GM18502 (cell line): Measurements from ENCODE around the gene ADARB1.

ENCODE experiments used
- ATAC-seq: cut with Tn5 transposase; IDR thresholded peaks from one replicate; pipeline ENCODE4 v1.9.1; 2021; ENCODE audit warnings: mild to moderate bottlenecking; ENCODE audit not compliant: unreplicated experiment, poor library complexity

ADARB1 gene

GRCh38 chr21:45163413-45164123, 89.2 kb downstream of the ADARB1 start:
- ATAC-seq = no peak

- ATAC-seq = no peak
Observed at GRCh38 chr21:45164124-45164511, 89.7 kb downstream of the ADARB1 start.

DNA sequence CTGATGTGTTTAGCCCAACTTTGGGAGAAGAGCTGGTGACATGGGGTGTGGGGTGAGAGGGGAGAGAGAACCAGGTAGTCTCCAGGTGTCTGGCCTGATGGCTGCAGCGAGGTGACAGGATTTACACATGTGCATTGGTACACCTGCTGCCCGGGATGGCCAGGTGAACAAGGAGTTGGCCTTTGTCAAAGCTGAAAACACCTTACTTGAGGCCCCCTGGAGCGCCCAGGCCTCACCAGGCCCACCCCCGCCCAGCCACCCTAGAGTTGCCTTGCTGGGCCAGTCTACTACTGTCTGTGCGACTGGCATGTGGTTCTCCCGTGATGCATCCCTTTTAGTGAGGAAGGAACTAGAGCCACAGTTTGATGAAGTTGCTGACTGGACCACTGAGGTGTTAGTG, 90.5 kb downstream of the ADARB1 start:
- ATAC-seq = no peak

GRCh38 chr21:45166931-45167330, 92.6 kb downstream of the ADARB1 start:
- ATAC-seq = no peak

GRCh38 chr21:45167796-45168222, 93.4 kb downstream of the ADARB1 start:
- ATAC-seq = no peak

GRCh38 chr21:45168522-45168921, 94.1 kb downstream of the ADARB1 start:
- ATAC-seq = no peak

- no peak for ATAC-seq
Observed at GRCh38 chr21:45169001-45169400, 94.6 kb downstream of the ADARB1 start.

- ATAC-seq = no peak
Observed at GRCh38 chr21:45169682-45170081, 95.3 kb downstream of the ADARB1 start.

GRCh38 chr21:45170987-45171386, 96.6 kb downstream of the ADARB1 start:
- ATAC-seq = no peak

DNA sequence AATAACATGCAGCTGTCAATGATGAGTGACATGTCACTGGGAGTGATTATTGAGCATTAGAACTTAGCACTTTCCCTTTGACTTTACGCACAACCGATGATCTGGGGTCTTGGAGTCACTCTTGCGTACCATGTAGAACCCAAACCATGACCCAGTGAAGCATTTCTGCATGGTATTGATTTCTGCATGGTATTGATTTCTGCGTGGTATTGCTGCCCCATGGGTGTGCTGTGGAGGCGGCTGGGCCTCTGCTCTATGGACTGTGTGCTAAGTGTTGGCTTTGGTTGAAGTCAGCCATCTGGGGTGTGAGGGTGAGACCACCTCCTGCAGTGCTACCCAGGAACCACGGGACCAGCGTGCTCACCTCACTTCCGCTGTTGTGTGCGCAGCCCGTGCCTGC, 98.0 kb downstream of the ADARB1 start:
- no peak for ATAC-seq

GRCh38 chr21:45175326-45176095, 101.1 kb downstream of the ADARB1 start:
- no peak for ATAC-seq

GRCh38 chr21:45176141-45176540, 101.8 kb downstream of the ADARB1 start:
- ATAC-seq = no peak

- no peak for ATAC-seq
Observed at GRCh38 chr21:45177039-45177438, 102.7 kb downstream of the ADARB1 start.

DNA sequence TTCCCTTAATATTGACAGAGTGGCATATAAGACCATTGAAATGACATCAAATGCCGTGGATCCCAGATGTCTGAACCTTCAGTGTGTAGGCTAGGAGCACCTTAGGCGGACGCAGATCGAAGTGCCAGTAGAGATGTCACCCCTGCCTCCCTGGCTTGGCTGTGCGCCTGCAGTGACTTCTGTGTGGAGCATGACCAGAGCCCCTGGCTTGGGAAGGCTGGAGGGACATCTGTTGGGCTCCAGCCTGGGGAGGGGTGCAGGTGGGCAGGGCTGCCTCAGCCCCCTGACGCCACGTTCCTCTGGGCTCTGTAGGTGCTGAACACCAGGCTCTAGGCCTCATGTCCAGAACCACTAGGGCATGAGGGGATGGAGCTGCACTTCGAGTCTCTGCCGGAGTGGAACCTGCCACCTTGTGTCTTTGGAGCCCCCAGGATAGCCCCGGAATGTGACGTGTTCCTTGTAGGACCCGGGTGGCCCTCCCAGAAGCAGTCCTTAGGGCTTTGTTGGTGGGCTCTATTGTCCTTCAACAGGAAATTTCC, 103.8 kb downstream of the ADARB1 start:
- ATAC-seq = no peak

DNA sequence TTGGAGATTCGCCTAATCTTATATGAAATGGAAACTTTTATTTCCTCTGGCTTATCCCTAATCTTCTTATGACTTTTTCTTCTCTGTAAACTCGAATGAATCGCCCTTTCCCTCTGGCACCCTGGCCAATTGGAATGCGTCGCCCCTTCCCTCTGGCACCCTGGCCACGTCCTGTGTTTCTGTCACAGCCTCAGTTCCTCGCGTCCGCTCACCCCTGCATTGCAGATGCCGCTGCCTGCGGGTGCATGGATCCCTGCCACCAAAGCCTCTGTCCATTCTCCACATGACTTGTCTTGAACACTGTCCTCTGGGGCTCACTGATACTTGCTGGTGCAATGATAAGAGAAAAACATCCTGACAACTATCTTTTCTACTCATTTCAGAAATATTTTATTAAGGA, 104.6 kb downstream of the ADARB1 start:
- no peak for ATAC-seq

- no peak for ATAC-seq
Observed at GRCh38 chr21:45179568-45180245, 105.3 kb downstream of the ADARB1 start.

DNA sequence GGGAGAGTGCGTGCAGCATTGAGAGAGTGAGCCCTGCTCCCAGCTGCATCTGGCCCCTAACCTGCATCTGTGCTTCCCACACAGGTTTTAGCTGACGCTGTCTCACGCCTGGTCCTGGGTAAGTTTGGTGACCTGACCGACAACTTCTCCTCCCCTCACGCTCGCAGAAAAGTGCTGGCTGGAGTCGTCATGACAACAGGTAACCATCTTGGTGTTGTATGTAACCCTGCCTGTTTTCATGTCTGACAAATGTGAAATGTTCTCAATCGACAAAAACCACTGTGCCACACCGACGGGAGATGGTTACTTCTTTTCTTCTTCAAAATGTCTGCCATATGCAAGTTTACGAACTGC, 105.8 kb downstream of the ADARB1 start:
- no peak for ATAC-seq

DNA sequence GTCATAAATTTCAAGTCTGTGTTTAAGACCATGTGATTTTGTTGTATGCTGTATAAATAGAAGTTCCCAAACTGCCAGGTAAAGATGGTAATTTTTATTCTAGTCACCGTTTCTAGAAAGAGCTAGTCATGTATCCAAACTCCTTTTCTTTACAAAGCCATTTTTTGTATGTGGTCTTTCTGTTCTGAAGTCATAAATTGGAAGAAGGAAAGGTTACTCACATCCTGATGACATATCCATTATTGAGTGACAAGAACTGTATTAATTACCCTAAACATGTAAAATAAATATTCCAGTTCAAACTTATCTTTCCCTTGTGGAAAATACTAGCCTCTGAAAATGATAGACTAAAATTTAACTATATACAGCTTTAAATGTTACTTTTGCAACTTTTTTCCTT, 108.6 kb downstream of the ADARB1 start:
- ATAC-seq = no peak

DNA sequence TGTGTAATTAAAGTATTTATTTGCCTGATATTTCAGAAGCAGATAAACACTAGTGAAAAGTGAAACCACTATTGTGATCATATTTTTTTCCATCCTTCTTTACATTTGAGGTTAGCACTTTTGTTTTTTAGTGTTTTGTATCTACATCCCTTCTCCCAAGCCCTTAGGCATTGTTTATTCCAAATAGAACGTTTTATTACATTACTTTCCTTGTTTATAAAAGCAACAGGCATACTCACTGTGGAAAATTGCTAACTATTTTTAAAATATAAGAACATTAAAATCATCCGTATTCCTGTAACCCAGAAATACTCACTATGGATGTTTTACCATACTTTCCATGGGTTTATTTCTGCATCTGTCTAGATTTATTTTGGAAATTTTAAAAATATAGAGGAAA, 109.5 kb downstream of the ADARB1 start:
- ATAC-seq = no peak

GRCh38 chr21:45184869-45185268, 110.5 kb downstream of the ADARB1 start:
- no peak for ATAC-seq

DNA sequence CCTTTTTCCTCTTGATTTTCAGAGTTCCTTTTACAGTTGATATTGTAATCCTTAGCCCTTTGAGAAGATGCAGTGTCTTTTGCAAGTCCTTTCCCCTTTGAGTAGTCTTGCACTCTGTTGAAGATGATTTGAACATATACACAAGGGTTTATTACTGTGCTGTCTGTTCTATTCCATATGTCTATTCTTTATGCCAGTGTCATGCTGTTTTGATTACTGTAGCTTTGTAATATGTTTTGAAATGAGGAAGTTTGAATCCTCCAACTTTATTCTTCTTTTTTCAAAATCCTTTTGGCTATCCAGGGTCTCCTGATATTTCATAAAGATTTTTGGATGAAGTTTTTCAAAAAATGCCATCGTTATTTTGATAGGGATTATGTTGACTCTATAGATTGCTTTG, 112.3 kb downstream of the ADARB1 start:
- no peak for ATAC-seq
